PFSK-1 (cell line): ENCODE data around the gene RAC2.

Experiments
- FOXP2 ChIP-seq: optimal IDR thresholded peaks from 2 replicates; pipeline ENCODE3; 2011; ENCODE audit warnings: borderline replicate concordance, control low read depth, inconsistent platforms; ENCODE audit not compliant: insufficient read depth; ENCODE audit errors: extremely low read length, extremely low read depth
- POLR2AphosphoS5 ChIP-seq: IDR thresholded peaks from 2 replicates; pipeline ENCODE4 v1.6.1; 2012; ENCODE audit warnings: low read depth, mild to moderate bottlenecking, control low read depth, low read length, moderate library complexity
- REST ChIP-seq, 2 experiments: IDR thresholded peaks; 2 replicates each; pipeline versions ENCODE4 v1.6.1 to v1.8.0; 2011 to 2012; ENCODE audit warnings: low read depth in 2 of 2, low read length in 2 of 2, control low read depth in 1 of 2, inconsistent platforms in 1 of 2, mild to moderate bottlenecking in 1 of 2, moderate library complexity in 1 of 2; ENCODE audit not compliant: insufficient read depth in 1 of 2

GRCh38 chr22:37223965-37224551, 20.0 kb downstream of the RAC2 start:
- TF ChIP-seq POLR2AphosphoS5: no peak
- no peak for TF ChIP-seq REST (IDR thresholded peaks at IDR 0.05; ENCODE audit: insufficient read depth in 1 of 2, low read depth in 2 of 2, low read length in 2 of 2)
- no peak for TF ChIP-seq FOXP2
